ENCODE results near the gene CKS1B.

The CKS1B gene

DNA sequence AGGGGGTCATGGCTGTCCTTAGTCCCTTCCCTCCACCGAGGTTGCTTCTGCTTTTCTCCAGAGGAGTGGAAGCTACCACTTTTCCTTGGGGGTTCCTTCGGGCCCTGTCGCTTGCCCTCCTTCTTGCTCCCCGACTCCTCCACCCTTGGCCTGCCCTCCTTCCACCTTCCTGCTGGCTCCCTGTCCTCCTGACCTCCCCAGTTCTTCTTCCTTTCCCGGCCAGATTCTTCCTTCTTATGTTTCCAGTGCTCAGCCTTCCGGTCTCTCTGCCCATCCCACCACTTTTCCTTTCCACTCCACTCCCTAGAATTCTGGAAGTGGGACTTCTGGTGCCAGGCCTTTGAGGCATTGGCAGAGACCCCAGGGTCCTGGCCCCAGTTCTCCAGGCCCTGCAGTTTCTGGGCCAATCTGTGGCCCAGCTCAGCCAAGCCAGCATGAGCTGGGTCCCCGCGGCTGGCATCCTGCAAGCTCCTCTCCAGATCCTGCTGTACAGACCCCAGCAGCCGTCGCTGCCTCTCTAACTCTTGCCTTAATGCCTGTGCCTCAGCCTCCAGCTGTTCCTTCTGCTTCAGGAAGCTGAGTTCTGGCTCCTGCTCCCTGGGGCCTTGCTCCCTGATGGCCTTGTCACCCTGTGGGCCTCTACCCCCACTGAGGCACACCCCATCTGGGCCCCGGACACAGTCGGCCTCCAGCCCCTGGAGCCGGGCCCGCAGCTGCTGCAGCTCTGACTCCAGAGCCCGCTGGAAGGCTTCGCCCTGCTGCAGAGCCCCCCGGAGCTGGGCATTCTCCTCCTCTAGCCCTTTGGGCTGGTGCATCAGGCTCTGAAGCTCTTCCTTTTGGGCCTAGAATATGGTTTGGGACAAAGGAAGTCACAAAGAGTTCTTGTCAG, 28.3 kb upstream of the CKS1B start:
- no peak for DNase-seq (ENCODE audit: low read depth in 2 of 2)

DNA sequence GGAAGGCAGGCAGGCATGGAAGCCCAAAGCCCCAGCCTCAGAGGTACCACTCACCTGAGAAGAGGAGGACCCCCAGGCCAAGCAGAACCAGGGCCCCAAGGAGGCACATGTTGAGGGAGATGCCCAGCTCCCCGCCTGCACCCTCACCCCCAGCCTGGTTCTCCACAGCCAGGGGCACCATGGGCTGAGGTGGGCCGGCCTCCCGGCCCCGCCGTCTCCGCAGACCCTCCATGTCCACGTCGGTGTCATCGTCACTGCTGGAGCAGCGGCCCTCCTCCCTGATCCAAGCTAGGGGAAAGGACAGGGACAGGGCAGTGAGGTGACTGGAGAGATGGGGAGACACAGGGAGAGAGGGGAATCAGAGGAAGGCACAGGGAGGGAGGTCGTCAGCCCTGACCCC, 26.4 kb upstream of the CKS1B start:
- no peak for DNase-seq (ENCODE audit: low read depth in 2 of 2)

DNA sequence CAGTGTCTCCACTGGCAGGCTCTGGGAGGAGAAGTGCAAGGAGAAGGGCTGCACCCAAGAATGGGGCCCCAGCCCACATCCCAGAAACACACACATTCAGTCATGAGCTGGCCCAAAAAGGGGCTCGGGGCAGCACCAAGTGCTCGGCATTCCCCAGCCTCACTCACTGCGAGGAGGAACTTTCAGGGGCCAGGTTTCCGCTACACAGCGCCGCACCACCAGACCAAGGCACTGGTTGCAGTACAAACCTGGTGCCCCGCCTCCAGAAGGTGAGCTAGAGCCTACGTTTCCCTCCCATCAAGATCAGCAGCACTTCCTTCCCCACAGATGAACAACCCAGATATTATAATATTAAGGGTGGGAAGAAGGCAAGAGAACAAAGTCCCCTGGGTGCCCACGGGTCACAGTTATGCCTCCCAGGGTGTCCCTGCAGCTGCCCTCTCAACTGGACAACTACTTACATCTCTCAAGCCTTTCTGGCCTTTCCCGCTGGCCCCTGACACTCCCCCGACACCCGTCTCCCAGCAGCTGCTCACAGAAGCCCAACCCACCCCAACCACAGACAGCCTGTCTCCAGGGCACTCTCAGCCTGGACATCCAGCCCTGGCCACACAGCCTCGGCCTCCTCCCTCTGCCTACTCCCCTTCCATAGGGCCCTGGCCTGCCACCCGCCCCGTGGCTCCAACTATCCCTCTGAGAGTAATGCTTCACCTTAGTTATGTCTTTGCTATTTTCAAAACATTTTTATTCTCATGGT, 22.4 kb upstream of the CKS1B start:
- no peak for DNase-seq (ENCODE audit: low read depth in 2 of 2)

DNA sequence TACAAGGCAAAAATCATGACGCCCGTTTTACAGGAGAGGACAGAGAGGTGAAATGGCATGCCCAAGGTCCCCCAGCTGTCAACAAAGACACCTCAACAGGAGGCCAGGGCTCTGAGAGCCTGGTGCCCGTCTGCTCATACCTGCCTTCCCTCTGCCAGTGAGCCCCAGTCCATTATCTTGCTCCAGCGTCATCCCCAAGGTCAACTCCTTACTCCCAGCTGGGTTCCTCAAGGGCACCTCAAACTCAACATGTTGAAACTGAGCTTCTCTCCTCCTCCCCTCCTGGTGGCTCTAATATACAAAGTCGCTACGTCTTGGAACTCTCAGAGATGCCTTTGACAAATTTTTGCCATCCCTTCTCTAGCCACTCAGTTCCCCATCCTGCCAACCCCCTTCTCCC, 21.8 kb upstream of the CKS1B start:
- no peak for DNase-seq (ENCODE audit: low read depth in 2 of 2)

DNA sequence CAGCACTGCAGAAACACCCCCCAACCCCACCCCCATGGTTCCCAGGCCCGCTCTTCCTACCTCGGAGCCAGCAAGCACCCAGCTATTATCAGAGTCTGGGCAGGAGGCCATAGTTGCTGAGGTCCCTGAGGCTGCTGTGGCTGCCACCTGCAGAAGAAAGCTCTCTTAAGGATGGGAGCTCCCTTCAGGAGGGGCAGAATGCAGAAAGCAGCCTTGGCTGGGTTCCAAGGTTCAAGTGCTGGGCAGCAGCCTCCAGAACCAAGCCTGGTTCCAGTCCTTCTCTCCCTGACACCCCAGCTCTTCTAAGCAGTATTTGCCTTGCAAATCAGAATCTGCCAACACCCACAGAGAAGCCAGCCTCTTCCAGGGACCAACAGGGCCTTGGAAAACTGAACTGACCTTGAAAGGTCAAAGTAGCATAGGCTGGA, 20.9 kb upstream of the CKS1B start:
- DNase-seq (ENCODE audit: low read depth in 2 of 2), result no peak

DNA sequence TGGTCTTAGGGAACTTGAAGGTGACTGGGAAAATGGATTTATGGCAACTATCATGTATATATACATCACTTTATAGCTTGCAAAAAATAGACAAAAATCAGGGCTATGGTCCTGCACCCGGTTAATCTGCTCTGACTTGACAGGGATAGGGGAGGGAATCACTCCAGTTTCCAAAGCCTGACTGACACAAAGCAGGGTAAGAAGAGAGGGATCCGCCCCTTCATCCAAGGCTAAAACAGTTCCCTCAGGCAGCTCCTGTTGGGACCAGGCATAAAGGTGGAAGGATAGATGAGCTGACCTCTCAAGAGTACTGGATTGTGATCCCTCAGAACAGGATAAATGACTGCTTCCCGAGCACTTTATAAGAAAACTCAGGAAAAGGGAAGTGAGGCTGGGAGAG, 19.9 kb upstream of the CKS1B start:
- no peak for DNase-seq (ENCODE audit: low read depth in 2 of 2)

DNA sequence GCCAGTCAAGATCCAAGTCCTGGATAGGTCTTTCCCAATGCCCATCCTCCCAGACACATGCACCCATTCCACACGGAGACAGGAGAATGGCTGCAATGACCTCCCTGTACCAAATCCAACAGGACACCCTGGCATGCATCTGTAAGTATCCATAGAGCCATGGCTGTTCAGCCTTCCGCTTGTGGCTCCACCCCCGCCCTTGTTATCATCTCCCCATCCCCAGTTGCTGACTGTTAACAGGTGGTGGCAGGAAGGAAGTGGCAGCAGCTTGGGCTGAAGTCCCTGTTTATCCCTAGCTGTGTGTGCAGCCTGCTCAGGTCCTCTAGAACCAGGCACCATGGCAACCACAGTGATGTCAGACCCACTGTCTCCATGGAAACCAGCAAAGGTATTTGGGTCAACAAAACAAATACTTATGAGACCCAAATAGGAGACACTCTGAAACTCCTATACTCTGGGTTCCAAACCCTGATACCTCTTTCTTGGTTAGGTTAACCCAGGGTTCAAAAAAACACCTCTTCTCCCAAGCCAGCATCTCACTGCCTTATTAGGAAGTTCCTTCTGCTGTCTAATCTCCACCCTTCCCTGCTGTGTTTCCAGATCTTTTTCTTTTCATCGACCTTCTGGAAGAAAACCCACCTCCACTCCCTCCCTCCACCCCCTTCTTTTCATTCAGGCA, 19.3 kb upstream of the CKS1B start:
- DNase-seq (ENCODE audit: low read depth in 2 of 2), result peak; percentile 74 to 80

DNA sequence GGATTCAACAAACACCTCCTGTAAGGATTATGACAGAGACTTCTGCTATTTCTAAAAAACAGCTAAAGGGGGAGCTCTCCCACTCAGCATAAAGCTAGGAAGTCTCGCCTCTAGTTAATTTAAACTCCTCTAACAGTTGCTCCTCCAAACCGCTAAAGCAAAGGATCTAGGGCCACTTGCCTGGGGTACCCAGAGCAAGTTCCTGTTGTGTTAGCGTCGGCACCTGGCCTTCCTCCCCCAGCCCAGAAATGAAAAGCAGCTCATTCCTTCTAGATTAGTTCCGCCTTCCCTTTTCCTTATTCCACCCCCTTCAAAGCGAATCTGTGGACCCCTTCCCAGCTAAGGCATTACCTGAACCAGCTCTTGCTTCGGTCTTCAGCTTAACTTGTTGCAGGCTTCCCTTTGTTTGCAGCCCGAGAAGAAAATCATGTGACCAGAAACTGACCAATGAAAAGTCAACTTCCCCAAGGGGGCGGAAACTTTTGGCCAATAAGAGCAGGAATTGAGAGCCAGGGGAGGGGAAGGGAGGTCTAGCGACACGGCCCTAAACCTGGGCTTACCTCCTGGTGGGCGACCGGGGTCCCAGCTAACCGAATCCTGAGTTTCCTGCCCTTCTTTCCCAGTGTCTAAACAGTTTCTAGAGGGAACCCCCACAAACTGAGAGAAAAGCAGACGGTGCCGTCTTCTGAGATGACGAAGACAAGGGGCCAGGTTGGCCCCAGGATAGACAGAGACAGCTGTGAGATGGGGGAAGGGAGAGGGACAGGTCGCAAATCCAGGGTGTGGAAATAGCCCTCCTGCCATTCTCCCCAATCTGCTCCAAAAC, 18.6 kb upstream of the CKS1B start, which contains the start of gene PBXIP1:
Gene PBXIP1, minus strand, starts transcription at position 382 of the 826 bp plus-strand sequence. CDS start 2,378 bp downstream, outside the sequence.
- peak; percentile 59 to 60 for DNase-seq (ENCODE audit: low read depth in 2 of 2)

DNA sequence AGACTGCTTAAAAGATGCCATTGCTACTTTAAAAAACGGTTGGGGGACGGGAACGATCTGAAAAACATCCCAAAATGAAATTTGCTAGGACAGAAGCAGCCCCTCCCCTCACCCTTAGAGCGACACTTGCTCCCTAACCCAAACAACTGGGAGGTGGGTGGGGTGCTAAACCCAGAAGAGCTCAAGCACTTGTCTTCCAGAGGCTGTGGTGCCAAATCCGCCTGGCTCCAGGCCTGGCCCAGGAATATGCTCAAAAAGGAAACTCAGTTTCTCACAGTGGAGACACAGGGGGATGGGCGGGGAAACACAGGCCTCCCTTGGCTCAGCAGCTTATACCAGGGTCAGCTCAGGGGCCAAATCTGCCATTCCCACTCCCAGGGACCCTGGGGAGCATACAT, 17.9 kb upstream of the CKS1B start:
- no peak for DNase-seq (ENCODE audit: low read depth in 2 of 2)

DNA sequence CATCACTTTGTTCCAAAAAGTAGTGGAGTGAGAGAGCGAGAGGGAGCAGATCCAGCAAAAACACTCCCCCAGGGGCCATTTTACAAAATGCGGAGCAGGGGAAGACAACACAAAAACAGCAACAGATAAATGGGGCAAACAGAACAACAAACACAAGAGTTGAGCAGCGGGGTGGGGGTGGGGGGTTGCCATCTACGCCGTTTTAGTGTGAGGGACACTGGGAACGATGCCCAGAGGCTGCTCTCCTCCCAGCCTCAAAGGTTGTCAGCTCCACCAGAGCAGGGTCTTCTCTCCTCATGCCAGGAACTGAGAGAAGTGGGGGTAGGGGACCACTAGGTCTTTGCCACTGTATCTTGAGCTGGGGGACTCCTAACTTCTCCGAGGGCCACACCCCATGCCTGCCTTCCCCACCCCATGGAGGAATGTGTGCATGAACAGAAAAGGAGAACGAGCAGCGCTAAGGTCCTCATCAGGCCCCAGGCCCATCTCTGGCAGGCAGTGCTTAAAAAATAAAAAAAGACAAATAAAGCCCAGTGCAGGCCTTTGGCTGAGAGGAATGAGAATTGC, 17.3 kb upstream of the CKS1B start:
- DNase-seq (ENCODE audit: low read depth in 2 of 2), result no peak

DNA sequence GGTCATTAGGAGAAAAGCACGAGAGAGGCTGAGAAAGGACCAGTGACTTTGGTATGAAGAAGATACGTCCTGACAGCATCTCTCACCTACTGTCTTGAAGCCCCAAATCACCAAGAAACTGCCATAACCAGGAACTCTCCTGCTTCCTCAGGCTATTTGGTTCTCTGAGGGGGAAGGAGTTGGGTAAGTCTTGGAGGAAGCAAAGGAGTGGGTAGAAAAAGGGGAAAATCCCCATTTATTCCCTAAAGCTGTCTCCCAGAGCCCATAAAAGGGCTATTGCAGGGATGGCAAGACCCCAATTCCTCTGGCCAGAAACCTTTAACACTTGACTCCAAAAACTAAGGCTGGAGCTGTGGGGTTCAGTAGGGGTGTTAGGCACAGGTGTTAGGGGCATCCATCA, 16.4 kb upstream of the CKS1B start:
- DNase-seq (ENCODE audit: low read depth in 2 of 2), result no peak

DNA sequence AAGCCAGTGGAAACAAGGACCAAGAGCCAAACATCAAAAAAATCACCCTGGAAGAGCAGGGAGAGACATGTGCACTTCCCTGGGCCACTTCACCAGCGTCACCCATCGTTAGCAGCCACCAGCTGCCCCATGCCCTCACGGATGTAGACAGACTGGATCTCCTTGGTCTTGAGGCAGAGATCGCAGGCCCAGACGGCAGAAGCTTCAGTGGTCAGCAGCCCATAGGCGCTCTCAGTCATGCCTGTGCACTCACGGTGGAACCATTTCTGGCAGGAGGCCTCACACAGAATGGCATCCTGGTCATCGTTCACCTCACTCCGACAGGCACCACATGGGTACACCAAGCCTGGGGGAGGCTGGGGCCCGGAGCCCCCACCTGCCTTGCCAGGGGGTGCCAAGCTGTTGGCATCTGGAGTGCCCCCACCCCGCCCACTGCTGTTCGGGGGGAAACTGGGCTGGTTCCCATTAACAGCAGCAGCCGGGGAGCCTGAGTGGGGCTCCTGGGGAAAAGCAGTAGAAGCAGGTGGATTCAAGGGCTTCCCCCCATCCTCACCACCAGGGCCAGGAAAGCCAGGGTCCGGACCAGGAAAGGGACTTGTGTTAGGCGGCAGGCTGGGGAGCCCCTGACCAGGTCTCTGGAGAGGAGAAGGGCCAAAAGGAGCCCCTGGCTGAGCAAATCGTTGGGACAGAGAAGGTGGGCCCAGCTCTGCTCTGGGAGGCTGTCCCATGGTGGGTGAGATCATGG, 15.6 kb upstream of the CKS1B start:
- DNase-seq (ENCODE audit: low read depth in 2 of 2), result no peak

DNA sequence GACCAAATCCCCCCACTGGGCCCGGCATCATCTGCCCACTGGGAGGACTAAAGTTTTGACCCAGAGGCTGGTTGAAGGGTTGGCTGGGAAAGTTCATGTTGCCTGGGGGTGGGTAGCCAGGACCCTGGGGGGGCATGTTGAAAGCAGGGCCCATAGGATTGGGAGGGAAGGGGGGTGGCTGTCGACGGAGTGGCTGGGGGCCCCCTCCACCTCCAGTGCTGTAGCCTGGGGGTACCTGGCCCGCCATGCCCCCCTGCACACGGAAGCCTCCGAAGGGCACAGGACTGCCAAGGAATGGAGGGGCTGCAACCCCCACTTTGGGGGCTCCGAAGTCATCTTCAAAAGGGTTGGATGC, 15.1 kb upstream of the CKS1B start:
- no peak for DNase-seq (ENCODE audit: low read depth in 2 of 2)

DNA sequence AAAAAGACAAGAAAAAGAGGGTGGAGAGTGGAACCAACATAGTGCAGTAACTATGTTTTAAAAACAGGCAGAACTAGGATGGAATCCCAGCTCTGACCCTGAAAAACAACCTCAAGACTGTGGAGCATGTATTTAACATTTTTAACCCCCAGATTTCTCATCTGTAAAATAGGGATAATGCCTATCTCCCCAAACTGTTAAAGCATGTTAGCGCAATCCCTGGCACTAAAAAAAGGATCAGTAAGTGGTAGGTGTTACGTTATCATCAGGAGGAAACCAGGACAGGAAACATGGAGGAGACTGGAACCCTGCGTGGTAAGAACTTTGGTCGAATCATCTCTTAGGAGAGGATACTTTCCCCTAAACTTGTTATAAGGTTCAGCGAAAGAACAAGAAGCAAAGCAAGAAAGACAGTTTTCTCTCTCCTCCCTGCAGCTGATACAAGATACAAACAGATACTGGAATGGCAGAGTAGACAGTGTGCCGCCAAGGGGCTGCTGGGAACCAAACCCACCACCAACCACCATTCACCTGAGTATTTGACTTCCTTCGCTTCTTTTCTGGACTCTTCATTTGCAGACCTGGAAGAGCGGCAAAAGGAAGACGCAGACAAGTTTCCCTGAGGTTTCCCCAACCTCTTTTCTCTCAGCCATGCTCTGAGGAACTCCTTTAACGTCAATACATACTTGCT, 13.9 kb upstream of the CKS1B start:
- DNase-seq (ENCODE audit: low read depth in 2 of 2), result no peak

DNA sequence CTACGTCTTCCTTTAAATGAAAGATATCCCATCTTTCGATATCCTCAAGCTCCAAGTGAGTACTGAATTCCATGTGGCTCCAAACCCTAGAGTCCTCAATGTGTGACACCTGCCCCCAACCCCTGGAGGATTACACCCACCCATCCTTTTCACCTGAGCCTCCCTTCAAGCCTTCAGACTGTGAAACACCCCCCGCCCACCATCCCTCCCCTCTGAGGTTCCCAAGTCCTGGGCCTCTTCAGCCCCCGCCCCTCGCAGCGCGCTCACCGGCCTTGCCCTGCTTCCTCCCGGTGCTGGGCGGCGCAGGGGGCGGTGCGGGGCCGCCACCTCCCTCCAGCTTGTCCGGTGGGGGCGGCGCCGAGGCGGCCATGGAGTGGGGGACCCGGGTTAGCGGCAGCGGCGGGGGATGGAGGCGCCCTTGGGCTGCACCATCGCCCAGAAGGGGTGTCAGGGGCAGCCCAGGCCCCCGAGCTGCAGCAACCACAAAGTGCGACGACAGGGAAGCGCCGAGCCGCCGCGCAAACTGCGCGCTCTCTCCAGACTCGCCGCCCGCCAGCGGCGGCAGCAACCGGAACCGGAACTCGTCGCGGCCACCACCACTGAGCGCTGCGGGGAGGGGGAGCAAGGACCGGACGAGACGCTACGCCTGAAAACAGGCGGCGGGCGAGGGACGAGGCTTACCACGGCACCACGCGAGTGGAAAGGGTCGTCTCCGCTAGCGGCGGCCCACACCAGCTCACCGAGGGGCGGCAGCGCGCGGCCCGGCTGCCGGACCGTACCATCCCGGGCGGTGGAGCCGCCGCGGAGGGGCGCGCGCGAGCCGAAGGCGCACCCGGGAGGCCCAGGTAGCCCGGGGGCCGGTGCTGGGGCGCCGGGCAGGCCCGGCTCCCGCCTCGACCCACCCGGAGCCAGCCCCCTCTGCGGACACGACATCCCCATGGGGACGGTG, 13.0 kb upstream of the CKS1B start, which contains the start of gene PYGO2:
Gene PYGO2, minus strand, starts transcription at position 576 of the 949 bp plus-strand sequence. Its CDS starts 206 bp downstream, at position 370.
- DNase-seq (ENCODE audit: low read depth in 2 of 2), result peak; percentile 57 to 65

DNA sequence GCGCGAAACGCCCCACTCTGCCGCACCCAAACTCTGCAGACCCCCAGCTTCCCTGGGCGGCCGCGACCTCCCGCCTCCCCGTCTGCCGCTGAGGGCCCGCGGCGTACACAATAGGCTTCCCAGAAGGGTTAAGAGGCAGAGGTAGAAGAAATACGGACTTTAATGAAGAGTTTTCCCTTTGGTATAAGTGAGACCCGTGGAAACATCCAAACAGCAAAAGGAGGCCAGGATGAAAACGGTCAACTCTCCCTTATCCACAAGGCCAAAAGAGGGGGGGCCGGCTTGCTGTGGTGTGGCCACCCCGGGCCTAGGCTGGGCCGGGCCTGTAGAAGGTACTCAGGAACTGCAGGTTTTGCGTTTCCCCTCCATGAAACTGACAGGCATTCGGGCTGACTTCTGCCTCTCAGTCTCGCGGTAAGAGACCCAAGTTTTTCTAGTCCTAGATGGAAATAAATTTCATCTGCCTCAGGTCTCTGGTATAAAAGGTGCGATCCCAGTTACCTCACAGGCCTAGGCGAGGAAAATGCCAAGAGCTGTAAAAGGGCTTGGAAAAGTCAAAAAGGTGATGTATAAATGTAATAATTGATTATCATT, 12.2 kb upstream of the CKS1B start:
- DNase-seq (ENCODE audit: low read depth in 2 of 2), result no peak

DNA sequence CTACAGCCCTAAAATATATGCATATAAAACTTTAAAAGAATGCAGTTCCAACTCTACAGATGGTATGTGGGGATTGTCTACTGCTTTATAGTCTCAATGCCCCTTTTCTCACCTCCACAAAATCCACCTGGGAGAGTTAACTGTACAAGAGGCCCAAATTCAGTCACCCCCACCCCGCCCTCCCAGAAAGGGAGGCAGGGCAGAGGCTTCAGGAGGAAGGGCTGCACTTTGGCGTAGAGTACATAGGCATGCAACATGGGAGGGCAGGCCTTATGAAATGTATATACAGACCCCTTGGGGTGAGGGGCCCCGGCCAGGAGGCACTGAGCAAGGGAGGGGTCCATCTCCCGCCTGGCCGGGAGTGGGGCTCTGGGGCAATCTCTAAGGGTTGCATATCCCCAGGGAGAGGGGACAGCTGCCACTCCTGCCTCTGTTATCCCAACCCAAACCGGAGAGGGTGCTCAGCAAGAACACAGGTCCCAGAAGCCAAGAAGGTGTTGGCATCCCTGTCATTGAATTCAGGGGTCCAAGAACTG, 11.6 kb upstream of the CKS1B start:
- no peak for DNase-seq (ENCODE audit: low read depth in 2 of 2)

DNA sequence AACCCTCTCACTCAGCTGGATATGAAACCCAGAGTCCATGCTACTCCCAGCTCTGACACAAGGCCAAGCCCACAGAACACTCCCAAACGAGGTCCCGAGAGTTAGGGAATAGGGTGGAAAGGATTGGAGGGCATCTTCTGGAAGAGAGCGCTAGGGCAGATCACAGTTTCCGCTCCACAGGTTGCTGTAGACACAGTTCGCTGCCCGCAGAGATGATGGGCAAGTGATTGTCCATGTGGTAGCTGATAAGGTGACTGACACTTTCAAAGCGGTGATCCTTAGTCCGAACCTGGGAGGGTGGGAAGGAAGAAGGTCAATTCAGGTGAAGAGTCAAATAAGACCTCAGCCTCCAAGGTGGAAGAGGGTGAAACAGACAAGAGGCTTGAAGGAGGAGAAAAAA, 10.8 kb upstream of the CKS1B start:
- no peak for DNase-seq (ENCODE audit: low read depth in 2 of 2)
